Measurements from ENCODE around the gene TTLL6.

TTLL6 gene

DNA sequence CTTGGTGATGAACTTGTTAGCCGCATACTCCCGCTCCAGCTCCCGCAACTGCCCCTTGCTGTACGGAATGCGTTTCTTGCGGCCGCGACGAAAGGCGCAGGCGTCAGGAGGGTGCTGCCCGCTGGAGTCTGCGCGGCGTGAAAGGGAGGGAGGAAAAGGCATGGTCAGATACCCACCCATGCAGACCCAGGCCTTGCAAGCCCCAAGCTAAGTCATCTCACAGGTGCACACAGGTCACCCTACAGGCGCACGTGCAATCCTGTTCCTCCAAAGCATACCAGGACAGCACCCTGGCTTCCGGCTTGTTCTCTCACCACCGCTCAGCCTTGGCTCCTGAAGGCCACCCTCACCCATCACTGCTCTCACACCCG, 90.1 kb downstream of the TTLL6 start:
- Histone ChIP-seq H3K9me3 (ENCODE audit: low read length) (no peaks in the 10 kb centered on the region), H3K9me2 (ENCODE audit: low read depth, low read length) (no peaks in the 10 kb centered on the region), H3K9ac (ENCODE audit: low read length) (no peak overlapping the region), H4K20me1 (ENCODE audit: insufficient read depth, low read length) (no peaks in the 10 kb centered on the region), H3F3A (ENCODE audit: insufficient read depth, low read length) (no peaks in the 10 kb centered on the region), H3K4me2 (ENCODE audit: low read length) (no peak overlapping the region), H3K27ac (ENCODE audit: low read depth, low read length, poor library complexity, severe bottlenecking) (no peak overlapping the region), H2AFZ (ENCODE audit: low read length) (no peak overlapping the region), H3K36me3 (ENCODE audit: insufficient read depth, low read length) (no peaks in the 10 kb centered on the region), H3K27me3 (ENCODE audit: insufficient read depth, low read length) (no peaks in the 10 kb centered on the region), H3K4me1 (ENCODE audit: insufficient read depth, low read length, severe bottlenecking) (no peaks in the 10 kb centered on the region), H3K4me3 (ENCODE audit: low read depth, low read length, poor library complexity, severe bottlenecking) (no peak overlapping the region), H3K79me2 (ENCODE audit: insufficient read depth, low read length) (no peaks in the 10 kb centered on the region)
- TF ChIP-seq, protein P1, sequence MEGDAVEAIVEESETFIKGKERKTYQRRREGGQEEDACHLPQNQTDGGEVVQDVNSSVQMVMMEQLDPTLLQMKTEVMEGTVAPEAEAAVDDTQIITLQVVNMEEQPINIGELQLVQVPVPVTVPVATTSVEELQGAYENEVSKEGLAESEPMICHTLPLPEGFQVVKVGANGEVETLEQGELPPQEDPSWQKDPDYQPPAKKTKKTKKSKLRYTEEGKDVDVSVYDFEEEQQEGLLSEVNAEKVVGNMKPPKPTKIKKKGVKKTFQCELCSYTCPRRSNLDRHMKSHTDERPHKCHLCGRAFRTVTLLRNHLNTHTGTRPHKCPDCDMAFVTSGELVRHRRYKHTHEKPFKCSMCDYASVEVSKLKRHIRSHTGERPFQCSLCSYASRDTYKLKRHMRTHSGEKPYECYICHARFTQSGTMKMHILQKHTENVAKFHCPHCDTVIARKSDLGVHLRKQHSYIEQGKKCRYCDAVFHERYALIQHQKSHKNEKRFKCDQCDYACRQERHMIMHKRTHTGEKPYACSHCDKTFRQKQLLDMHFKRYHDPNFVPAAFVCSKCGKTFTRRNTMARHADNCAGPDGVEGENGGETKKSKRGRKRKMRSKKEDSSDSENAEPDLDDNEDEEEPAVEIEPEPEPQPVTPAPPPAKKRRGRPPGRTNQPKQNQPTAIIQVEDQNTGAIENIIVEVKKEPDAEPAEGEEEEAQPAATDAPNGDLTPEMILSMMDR (IDR thresholded peaks at IDR 0.05; ENCODE audit: low read length): no peak
- TF ChIP-seq EZH2 (IDR thresholded peaks at IDR 0.05; ENCODE audit: borderline replicate concordance, low read length): no peak

DNA sequence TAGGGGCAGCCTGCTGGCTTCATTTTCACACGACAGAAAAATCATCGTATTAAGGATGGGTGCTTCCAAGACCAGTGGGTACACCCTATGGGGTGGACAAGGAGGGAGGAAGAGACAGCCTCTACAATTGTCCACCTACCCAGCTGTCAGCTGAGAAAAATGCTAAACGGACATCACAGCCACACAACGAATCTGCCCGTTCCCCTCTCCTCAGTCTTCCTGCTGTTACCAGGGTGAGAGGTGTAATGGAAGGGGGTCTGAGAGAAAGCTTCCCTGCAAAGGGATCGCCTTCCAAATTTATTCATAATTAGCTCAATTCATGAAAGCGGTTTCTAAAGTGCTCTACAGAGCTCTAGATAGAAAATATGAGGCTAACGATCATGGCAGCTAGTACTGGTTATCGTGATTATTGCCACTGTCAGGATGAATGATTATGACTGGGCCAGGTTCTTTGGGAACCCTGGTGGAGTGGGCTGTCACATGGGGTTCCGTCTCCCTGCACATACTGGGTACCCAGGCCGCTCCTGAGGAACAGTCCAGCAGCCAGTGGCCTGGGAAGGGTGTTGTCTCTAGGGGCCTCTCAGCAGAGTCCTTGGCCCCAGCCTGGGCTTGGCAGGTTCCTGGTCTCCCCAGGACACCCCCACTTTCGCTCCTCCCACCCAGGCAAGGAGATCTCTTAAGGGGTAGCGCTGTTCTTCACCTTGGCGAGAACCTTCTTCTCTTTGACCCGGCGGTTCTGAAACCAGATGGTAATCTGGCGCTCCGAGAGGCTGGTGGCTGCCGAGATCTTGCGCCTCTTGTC, 90.7 kb downstream of the TTLL6 start:
- H3K9me2 ChIP-seq (ENCODE audit: low read depth, low read length): no peaks in the 10 kb centered on the region
- H3K9me3 ChIP-seq (ENCODE audit: low read length): no peaks in the 10 kb centered on the region
- no peak overlapping the region for H3K4me2 ChIP-seq (ENCODE audit: low read length)
- H3K4me1 ChIP-seq (ENCODE audit: insufficient read depth, low read length, severe bottlenecking): no peaks in the 10 kb centered on the region
- no peaks in the 10 kb centered on the region for H4K20me1 ChIP-seq (ENCODE audit: insufficient read depth, low read length)
- H3K27me3 ChIP-seq (ENCODE audit: insufficient read depth, low read length): no peaks in the 10 kb centered on the region
- no peak overlapping the region for H3K27ac ChIP-seq (ENCODE audit: low read depth, low read length, poor library complexity, severe bottlenecking)
- TF ChIP-seq, protein P1 (IDR thresholded peaks at IDR 0.05; ENCODE audit: low read length): no peak
- no peak for TF ChIP-seq EZH2 (IDR thresholded peaks at IDR 0.05; ENCODE audit: borderline replicate concordance, low read length)
- no peaks in the 10 kb centered on the region for H3K36me3 ChIP-seq (ENCODE audit: insufficient read depth, low read length)
- H3K4me3 ChIP-seq (ENCODE audit: low read depth, low read length, poor library complexity, severe bottlenecking): no peak overlapping the region
- H3K79me2 ChIP-seq (ENCODE audit: insufficient read depth, low read length): no peaks in the 10 kb centered on the region
- no peaks in the 10 kb centered on the region for H3F3A ChIP-seq (ENCODE audit: insufficient read depth, low read length)
- H2AFZ ChIP-seq (ENCODE audit: low read length): no peak overlapping the region
- no peak overlapping the region for H3K9ac ChIP-seq (ENCODE audit: low read length)

DNA sequence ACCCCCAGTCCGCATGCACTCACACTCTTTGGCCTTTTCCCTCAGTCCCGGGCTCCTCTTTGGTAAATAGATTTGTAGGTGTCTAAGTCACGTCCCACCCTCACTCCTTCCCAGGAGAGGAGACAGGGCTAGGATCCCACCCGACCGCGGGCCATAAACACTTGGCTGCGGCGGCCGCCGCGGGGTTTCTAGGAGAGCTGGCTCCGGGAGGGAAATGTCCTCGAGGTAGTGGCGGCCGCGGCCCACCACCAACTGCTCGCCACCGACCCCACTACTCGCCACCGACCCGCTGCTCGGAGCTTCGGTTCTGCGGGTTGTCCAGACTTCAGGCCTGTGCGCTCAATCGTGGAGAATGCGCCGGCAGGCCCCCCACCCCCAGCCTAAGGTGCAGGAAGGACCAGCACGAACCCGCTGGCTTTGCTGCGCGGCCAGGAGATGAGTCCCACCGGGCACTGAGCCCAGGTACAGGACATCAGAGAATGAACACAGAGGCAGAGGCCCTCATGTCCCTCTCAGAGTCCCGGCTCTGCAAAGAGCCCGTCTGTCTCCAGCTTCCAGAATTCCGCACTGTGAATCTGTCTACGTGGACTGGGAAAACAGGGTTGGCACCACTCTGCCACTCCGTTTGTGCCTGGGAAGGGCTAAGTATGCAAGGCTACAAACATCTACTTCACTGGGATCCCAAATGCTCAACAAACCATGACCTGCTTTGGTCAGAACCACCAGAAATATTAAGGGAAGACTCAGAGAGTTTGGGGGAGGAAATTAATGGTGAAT, 91.6 kb downstream of the TTLL6 start:
- Histone ChIP-seq H4K20me1 (ENCODE audit: insufficient read depth, low read length) (no peaks in the 10 kb centered on the region), H3K4me2 (ENCODE audit: low read length) (no peak overlapping the region), H3K4me1 (ENCODE audit: insufficient read depth, low read length, severe bottlenecking) (no peaks in the 10 kb centered on the region), H2AFZ (ENCODE audit: low read length) (no peak overlapping the region), H3K27me3 (ENCODE audit: insufficient read depth, low read length) (no peaks in the 10 kb centered on the region), H3K79me2 (ENCODE audit: insufficient read depth, low read length) (no peaks in the 10 kb centered on the region), H3K9me3 (ENCODE audit: low read length) (no peaks in the 10 kb centered on the region), H3K9me2 (ENCODE audit: low read depth, low read length) (no peaks in the 10 kb centered on the region), H3K4me3 (ENCODE audit: low read depth, low read length, poor library complexity, severe bottlenecking) (no peak overlapping the region), H3K27ac (ENCODE audit: low read depth, low read length, poor library complexity, severe bottlenecking) (no peak overlapping the region), H3K36me3 (ENCODE audit: insufficient read depth, low read length) (no peaks in the 10 kb centered on the region), H3K9ac (ENCODE audit: low read length) (no peak overlapping the region), H3F3A (ENCODE audit: insufficient read depth, low read length) (no peaks in the 10 kb centered on the region)
- no peak for TF ChIP-seq EZH2 (IDR thresholded peaks at IDR 0.05; ENCODE audit: borderline replicate concordance, low read length)
- TF ChIP-seq, protein P1 (IDR thresholded peaks at IDR 0.05; ENCODE audit: low read length): no peak
